Lower leg skin (tissue), 3 donors: ENCODE measurements around the gene CSRP3.

Source experiments
- CTCF ChIP-seq, 3 donors: fragments of 450-650 bp; IDR thresholded peaks; one replicate each; pipeline ENCODE4 v1.5.1; 2016; ENCODE audit warnings: antibody characterized with exemption in 3 of 3, mild to moderate bottlenecking in 3 of 3, moderate library complexity in 2 of 3
- POLR2A ChIP-seq, 2 donors: fragments of 450-650 bp; IDR thresholded peaks; one replicate each; pipeline ENCODE4 v1.6.1; 2016 to 2017; ENCODE audit warnings: antibody characterized with exemption in 2 of 2, mild to moderate bottlenecking in 1 of 2, moderate library complexity in 1 of 2

GRCh38 chr11:19244621-19245020 lies 42.8 kb upstream of the CSRP3 start:
- TF ChIP-seq CTCF (IDR thresholded peaks at IDR 0.05): no peak
- TF ChIP-seq POLR2A (IDR thresholded peaks at IDR 0.05): no peak
